GM12878 (cell line): ENCODE measurements around the gene DENND1C.

ENCODE experiments used
- CBFB ChIP-seq: IDR thresholded peaks from 2 replicates; pipeline ENCODE4 v1.6.1; 2016; ENCODE audit warnings: antibody characterized with exemption, low read depth
- CREB1 ChIP-seq: IDR thresholded peaks from 2 replicates; pipeline ENCODE4 v1.6.1; 2012; ENCODE audit warnings: low read depth, mild to moderate bottlenecking, inconsistent platforms
- ETV6 ChIP-seq, 2 experiments: fragments of 450-650 bp in 1 of 2; IDR thresholded peaks in 1 of 2; conservative IDR thresholded peaks in 1 of 2; 2 replicates each; pipeline ENCODE4 v1.6.1; 2014; ENCODE audit warnings: antibody characterized with exemption in 1 of 2, borderline replicate concordance in 1 of 2, low read depth in 1 of 2, mild to moderate bottlenecking in 1 of 2, moderate library complexity in 1 of 2
- RAD21 ChIP-seq: IDR thresholded peaks from 2 replicates; pipeline ENCODE4 v1.6.1; 2011; ENCODE audit warnings: mild to moderate bottlenecking, low read depth, low read length, moderate library complexity; ENCODE audit not compliant: insufficient read depth
- RELA ChIP-seq: fragments of 450-650 bp; IDR thresholded peaks from 2 replicates; pipeline ENCODE4 v1.8.0; 2014; ENCODE audit warnings: borderline replicate concordance; ENCODE audit not compliant: partially characterized antibody
- SIN3A ChIP-seq: IDR thresholded peaks from 2 replicates; pipeline ENCODE4 v1.6.1; 2012; ENCODE audit warnings: low read depth, low read length, improper control_type of control experiment
- SMC3 ChIP-seq: IDR thresholded peaks from 2 replicates; pipeline ENCODE4 v1.6.1; 2011; ENCODE audit warnings: low read length, improper control_type of control experiment, borderline replicate concordance
- TF ChIP-seq, protein P1 (sequence below), 3 experiments: IDR thresholded peaks in 2 of 3; conservative IDR thresholded peaks in 1 of 3; 2 replicates each; pipeline ENCODE4 v1.5.1; 2011; ENCODE audit warnings: low read depth in 3 of 3, low read length in 3 of 3, mild to moderate bottlenecking in 3 of 3, control low read depth in 2 of 3, moderate library complexity in 2 of 3, inconsistent platforms in 1 of 3, mixed read lengths in 1 of 3; ENCODE audit not compliant: control insufficient read depth in 2 of 3, insufficient read depth in 1 of 3; ENCODE audit errors: extremely low read depth in 1 of 3

- TF ChIP-seq RAD21 (no peak), CBFB (no peak), CREB1 (no peak), SIN3A (no peak), ETV6 (conservative IDR thresholded peaks at IDR 0.05 in 1 of 2, IDR thresholded peaks at IDR 0.05 in 1 of 2; ENCODE audit: borderline replicate concordance in 1 of 2, low read depth in 1 of 2) (no peak), SMC3 (no peak), RELA (no peak)
- TF ChIP-seq, protein P1, sequence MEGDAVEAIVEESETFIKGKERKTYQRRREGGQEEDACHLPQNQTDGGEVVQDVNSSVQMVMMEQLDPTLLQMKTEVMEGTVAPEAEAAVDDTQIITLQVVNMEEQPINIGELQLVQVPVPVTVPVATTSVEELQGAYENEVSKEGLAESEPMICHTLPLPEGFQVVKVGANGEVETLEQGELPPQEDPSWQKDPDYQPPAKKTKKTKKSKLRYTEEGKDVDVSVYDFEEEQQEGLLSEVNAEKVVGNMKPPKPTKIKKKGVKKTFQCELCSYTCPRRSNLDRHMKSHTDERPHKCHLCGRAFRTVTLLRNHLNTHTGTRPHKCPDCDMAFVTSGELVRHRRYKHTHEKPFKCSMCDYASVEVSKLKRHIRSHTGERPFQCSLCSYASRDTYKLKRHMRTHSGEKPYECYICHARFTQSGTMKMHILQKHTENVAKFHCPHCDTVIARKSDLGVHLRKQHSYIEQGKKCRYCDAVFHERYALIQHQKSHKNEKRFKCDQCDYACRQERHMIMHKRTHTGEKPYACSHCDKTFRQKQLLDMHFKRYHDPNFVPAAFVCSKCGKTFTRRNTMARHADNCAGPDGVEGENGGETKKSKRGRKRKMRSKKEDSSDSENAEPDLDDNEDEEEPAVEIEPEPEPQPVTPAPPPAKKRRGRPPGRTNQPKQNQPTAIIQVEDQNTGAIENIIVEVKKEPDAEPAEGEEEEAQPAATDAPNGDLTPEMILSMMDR (IDR thresholded peaks at IDR 0.05 in 2 of 3, conservative IDR thresholded peaks at IDR 0.05 in 1 of 3; ENCODE audit: control insufficient read depth in 2 of 3, extremely low read depth in 1 of 3, insufficient read depth in 1 of 3, low read depth in 3 of 3, low read length in 3 of 3): no peak
Observed at GRCh38 chr19:6490134-6490533, 8.5 kb upstream of the DENND1C start.
